ENCODE data around the gene LINC00305.

GRCh38 chr18:64031411-64031810 lies 117.5 kb downstream of the LINC00305 start:
- TF ChIP-seq IRF3 (IDR thresholded peaks at IDR 0.05) (no peak), CEBPB (IDR thresholded peaks at IDR 0.05; ENCODE audit: borderline replicate concordance in 1 of 2, low read depth in 2 of 2, low read length in 2 of 2) (no peak), POLR2AphosphoS5 (IDR thresholded peaks at IDR 0.05; ENCODE audit: low read length) (no peak)

Data from GM12878 (cell line).